ENCODE measurements around the gene TUBG2.
A peak's percentile ranks its signal among the peaks of the same experiment; 100 is the strongest.

The TUBG2 gene

GRCh38 chr17:42700586-42701289, 41.7 kb downstream of the TUBG2 start:
- no peak for DNase-seq

- no peak for DNase-seq
Observed at GRCh38 chr17:42702446-42702845, 43.4 kb downstream of the TUBG2 start.

GRCh38 chr17:42704490-42704836, 45.4 kb downstream of the TUBG2 start:
- DNase-seq = no peak

GRCh38 chr17:42704837-42705494, 45.9 kb downstream of the TUBG2 start:
- peak; percentile 38 to 55 for DNase-seq

- DNase-seq = peak; percentile 65 to 76
Observed at GRCh38 chr17:42706732-42707131, 47.6 kb downstream of the TUBG2 start.

GRCh38 chr17:42708588-42708987, 49.5 kb downstream of the TUBG2 start:
- no peak for DNase-seq

GRCh38 chr17:42709561-42709960, 50.5 kb downstream of the TUBG2 start:
- DNase-seq = no peak

Data from activated CD4-positive, alpha-beta T cell treated with anti-CD3 and anti-CD28 coated beads, Interleukin-2, amount 50 U/mL, for 48 hours (primary cell).